H1 (cell line): Measurements from ENCODE around the gene ORMDL3. TPM values are rescaled to one million over a fixed set of nuclear protein-coding genes. Genes with fewer than 3 reads are reported as not detected.

Experiments used
- CTCF ChIA-PET: fragments of 300-600 bp; sonication (Branson Sonifier 250); formaldehyde crosslinking; loops from one replicate; lab custom pipeline; 2021; ENCODE audit not compliant: partially characterized antibody; lab: Charles Lee
- POLR2A ChIA-PET: fragments of 300-600 bp; sonication (Branson Sonifier 250); formaldehyde crosslinking; loops from one replicate; lab custom pipeline; 2021; ENCODE audit warnings: inconsistent platforms; ENCODE audit not compliant: partially characterized antibody; lab: Charles Lee
- DNase-seq, 2 experiments: peaks; one replicate each; pipeline versions ENCODE4 v3.0.0 to v3.0.0-alpha.2; 2010 to 2022; ENCODE audit warnings: low spot score in 2 of 2, low read depth in 1 of 2, mixed read lengths in 1 of 2
- FAIRE-seq: peaks from 2 replicates; lab custom pipeline; 2011; peaks lifted over from hg19 to GRCh38; lab: Jason Lieb, UNC
- H2AFZ ChIP-seq: 2 replicates; pipeline ENCODE4 v1.8.1; 2012; ENCODE audit warnings: low read length, inconsistent platforms
- H2AK5ac ChIP-seq: 2 replicates; pipeline ENCODE4 v1.6.1; 2013; ENCODE audit warnings: low read depth, low read length
- H2BK120ac ChIP-seq: replicated peaks from 2 replicates; pipeline ENCODE3; 2013; ENCODE audit warnings: low read depth, low read length, inconsistent platforms
- H2BK12ac ChIP-seq: 2 replicates; pipeline ENCODE4 v1.6.1; 2013; ENCODE audit warnings: low read depth, low read length
- H2BK15ac ChIP-seq: 2 replicates; pipeline ENCODE4 v1.6.1; 2013; ENCODE audit warnings: low read length
- H2BK20ac ChIP-seq: 2 replicates; pipeline ENCODE4 v1.6.1; 2013; ENCODE audit warnings: low read length
- H2BK5ac ChIP-seq: 2 replicates; pipeline ENCODE4 v1.6.1; 2013; ENCODE audit warnings: low read depth, low read length
- H3K14ac ChIP-seq: 2 replicates; pipeline ENCODE4 v1.6.1; 2013; ENCODE audit warnings: inconsistent platforms; ENCODE audit not compliant: insufficient read length
- H3K18ac ChIP-seq: 2 replicates; pipeline ENCODE4 v1.6.1; 2013; ENCODE audit warnings: low read length; ENCODE audit errors: extremely low read depth
- H3K23ac ChIP-seq: 2 replicates; pipeline ENCODE4 v1.6.1; 2013; ENCODE audit warnings: inconsistent platforms; ENCODE audit not compliant: insufficient read length
- H3K23me2 ChIP-seq: 2 replicates; pipeline ENCODE4 v1.6.1; 2013; ENCODE audit warnings: low read depth, low read length
- H3K27ac ChIP-seq: 2 replicates; pipeline ENCODE4 v1.6.1; 2011; ENCODE audit warnings: low read depth, low read length, inconsistent platforms
- H3K27me3 ChIP-seq, 4 experiments: replicated peaks in 1 of 4; 1 replicate in 1 of 4; 2 replicates in 3 of 4; pipeline versions ENCODE4 v1.6.1 to v1.8.1; 2011 to 2013; ENCODE audit warnings: low read length in 3 of 4, mild to moderate bottlenecking in 3 of 4, inconsistent platforms in 2 of 4, mixed read lengths in 2 of 4, moderate library complexity in 1 of 4; ENCODE audit not compliant: control insufficient read depth in 3 of 4, insufficient read depth in 3 of 4; ENCODE audit errors: extremely low read depth in 1 of 4
- H3K36me3 ChIP-seq, 4 experiments: 2 replicates each; pipeline versions ENCODE4 v1.6.1 to v1.8.1; 2011 to 2013; ENCODE audit warnings: mild to moderate bottlenecking in 4 of 4, low read length in 3 of 4, moderate library complexity in 2 of 4, control low read depth in 1 of 4, inconsistent platforms in 1 of 4; ENCODE audit not compliant: insufficient read depth in 4 of 4, control insufficient read depth in 2 of 4
- H3K4ac ChIP-seq: replicated peaks from 2 replicates; pipeline ENCODE3; 2013; ENCODE audit warnings: low read length, low read depth, mixed read lengths, inconsistent platforms; ENCODE audit not compliant: insufficient read length
- H3K4me1 ChIP-seq, 4 experiments: replicated peaks in 1 of 4; 1 replicate in 1 of 4; 2 replicates in 3 of 4; pipeline versions ENCODE4 v1.6.1 to v1.8.1; 2011 to 2013; ENCODE audit warnings: low read length in 3 of 4, inconsistent platforms in 2 of 4, mixed read lengths in 1 of 4; ENCODE audit not compliant: insufficient read depth in 4 of 4, control insufficient read depth in 3 of 4
- H3K4me2 ChIP-seq, 2 experiments: 2 replicates each; pipeline versions ENCODE4 v1.6.1 to v1.8.1; 2011 to 2013; ENCODE audit warnings: low read depth in 2 of 2, low read length in 2 of 2, control low read depth in 1 of 2, inconsistent platforms in 1 of 2, mild to moderate bottlenecking in 1 of 2; ENCODE audit not compliant: insufficient read depth in 1 of 2
- H3K4me3 ChIP-seq, 4 experiments: fragments of 200-600, 300-600 bp in 1 of 4; sonication (generic), shearing (Covaris generic), sonication (Bioruptor Twin) in 1 of 4; 2 replicates each; pipeline versions ENCODE4 v1.5.1 to v1.8.1; 2011 to 2016; ENCODE audit warnings: low read length in 4 of 4, low read depth in 3 of 4, control low read depth in 2 of 4, inconsistent platforms in 2 of 4, mild to moderate bottlenecking in 2 of 4, mixed read lengths in 1 of 4, moderate library complexity in 1 of 4; ENCODE audit not compliant: insufficient read depth in 2 of 4; ENCODE audit errors: extremely low read depth in 1 of 4
- H3K56ac ChIP-seq: replicated peaks from 2 replicates; pipeline ENCODE3; 2013; ENCODE audit warnings: low read depth, mild to moderate bottlenecking, mixed read lengths, low read length, inconsistent platforms; ENCODE audit not compliant: insufficient read length
- H3K79me1 ChIP-seq: 2 replicates; pipeline ENCODE4 v1.6.1; 2013; ENCODE audit warnings: low read depth, low read length, control low read depth
- H3K79me2 ChIP-seq, 2 experiments: 2 replicates each; pipeline versions ENCODE4 v1.6.1 to v1.8.1; 2012 to 2013; ENCODE audit warnings: low read length in 2 of 2, mild to moderate bottlenecking in 2 of 2, inconsistent platforms in 1 of 2; ENCODE audit not compliant: insufficient read depth in 2 of 2, control insufficient read depth in 1 of 2
- H3K9ac ChIP-seq, 4 experiments: replicated peaks in 1 of 4; 1 replicate in 1 of 4; 2 replicates in 3 of 4; pipeline versions ENCODE4 v1.6.1 to v1.8.1; 2011 to 2013; ENCODE audit warnings: low read depth in 3 of 4, low read length in 3 of 4, control low read depth in 2 of 4, mild to moderate bottlenecking in 2 of 4, moderate library complexity in 2 of 4, inconsistent platforms in 1 of 4; ENCODE audit errors: extremely low read depth in 1 of 4
- H3K9me3 ChIP-seq, 2 experiments: 2 replicates each; pipeline versions ENCODE4 v1.6.1 to v1.8.1; 2012 to 2013; ENCODE audit warnings: mild to moderate bottlenecking in 2 of 2, moderate library complexity in 2 of 2, control low read depth in 1 of 2, inconsistent platforms in 1 of 2, low read depth in 1 of 2, low read length in 1 of 2, mixed read lengths in 1 of 2; ENCODE audit not compliant: insufficient read depth in 2 of 2
- H4K20me1 ChIP-seq, 2 experiments: replicated peaks in 1 of 2; 2 replicates each; pipeline versions ENCODE3 to v1.8.1; 2011 to 2013; ENCODE audit warnings: inconsistent platforms in 2 of 2, low read length in 2 of 2, mild to moderate bottlenecking in 1 of 2; ENCODE audit not compliant: insufficient read depth in 2 of 2, control insufficient read depth in 1 of 2
- H4K5ac ChIP-seq: 2 replicates; pipeline ENCODE4 v1.6.1; 2013; ENCODE audit warnings: low read length, low read depth, mixed read lengths, inconsistent platforms; ENCODE audit not compliant: insufficient read length
- H4K8ac ChIP-seq: 2 replicates; pipeline ENCODE4 v1.8.0; 2013; ENCODE audit warnings: mild to moderate bottlenecking, moderate library complexity, low read length, inconsistent platforms; ENCODE audit not compliant: insufficient read depth; ENCODE audit errors: extremely low read depth
- H4K91ac ChIP-seq: replicated peaks from 2 replicates; pipeline ENCODE3; 2013; ENCODE audit warnings: low read length, mixed read lengths, inconsistent platforms; ENCODE audit not compliant: insufficient read length
- CTBP2 ChIP-seq: IDR thresholded peaks from 2 replicates; pipeline ENCODE4 v1.7.0; 2011; ENCODE audit warnings: borderline replicate concordance, mild to moderate bottlenecking, moderate library complexity, mixed read lengths, low read length; ENCODE audit not compliant: insufficient read depth, insufficient read length
- EGR1 ChIP-seq: IDR thresholded peaks from 2 replicates; pipeline ENCODE4 v1.6.1; 2011; ENCODE audit warnings: low read depth, low read length, borderline replicate concordance
- RNF2 ChIP-seq: fragments of 200-900, 300-1000 bp; sonication (generic); IDR thresholded peaks from 2 replicates; pipeline ENCODE4 v1.7.1; 2016; ENCODE audit warnings: borderline replicate concordance, low read depth, mild to moderate bottlenecking, antibody characterized with exemption, low read length; ENCODE audit not compliant: poor library complexity, severe bottlenecking; ENCODE audit errors: missing control alignments
- SIRT6 ChIP-seq: IDR thresholded peaks from one replicate; pipeline ENCODE4 v1.7.1; 2012; ENCODE audit warnings: low read length, inconsistent platforms
- USF2 ChIP-seq: IDR thresholded peaks from 2 replicates; pipeline ENCODE4 v1.6.1; 2011; ENCODE audit warnings: low read length, improper control_type of control experiment
- WGBS, 2 experiments: shearing (Covaris generic) in 1 of 2; methylation state at CpG; one replicate each; pipeline versions ENCODE4 v1.1.6 to v1.1.7; 2013 to 2015; ENCODE audit warnings: low lambda C conversion rate in 2 of 2, mixed read lengths in 2 of 2, inconsistent platforms in 1 of 2, low coverage in 1 of 2, missing lambda C conversion rate in 1 of 2; ENCODE audit not compliant: insufficient replicate concordance in 2 of 2, insufficient coverage in 1 of 2, insufficient read length in 1 of 2; ENCODE audit errors: extremely low coverage in 1 of 2, missing lambda C conversion rate in 1 of 2; 5-methylcytosine and 5-hydroxymethylcytosine counted together
- long read RNA-seq, 2 experiments: library from RNA in 1 of 2; library from capped mRNA in 1 of 2; stranded (forward); transcript quantifications; one replicate each; pipeline ENCODE4 v2.0.0, GENCODE V29; 2021; ENCODE audit warnings: inconsistent platforms in 1 of 2
- polyA minus RNA-seq, 3 experiments: library from RNA; depleted of rRNA, polyadenylated mRNA; stranded (reverse); fragments of >200 nt; gene quantifications; 1 replicate in 2 of 3; 2 replicates in 1 of 3; pipeline ENCODE4 v1.2.3, GENCODE V29; 2011
- polyA plus RNA-seq, 7 experiments: library from polyadenylated mRNA; depleted of rRNA in 3 of 7; stranded (reverse) in 5 of 7; unstranded in 2 of 7; fragments of >200 nt in 5 of 7; fragments of 200-250 nt in 2 of 7; gene quantifications; 1 replicate in 5 of 7; 2 replicates in 1 of 7; 4 replicates in 1 of 7; pipeline versions ENCODE4 v1.2.1 to v1.2.3, GENCODE V29; 2011 to 2013; ENCODE audit warnings: missing spikeins in 2 of 7, mixed read lengths in 2 of 7
- total RNA-seq: library from RNA; stranded (reverse); fragmentation: NEBNext Ultra II Directional; extraction: Animal tissue kit (Norgen Biotek cat#: 25700); gene quantifications from 2 replicates; pipeline ENCODE4 v1.2.1, GENCODE V29; 2021

ORMDL3 gene
- total RNA-seq (50.4 and 54.6 TPM in 2 replicates), polyA plus RNA-seq (2011; rRNA removed) (108 and 168 TPM in 2 replicates), polyA minus RNA-seq (2011; rRNA and poly(A)+ RNA removed) (133 and 136 TPM in 2 replicates)
- polyA plus RNA-seq (2011; cell fraction: cytosol; rRNA removed): 81.5 TPM
- 137 TPM for polyA plus RNA-seq (2011; cell fraction: nucleus; rRNA removed)
- 68.0 to 82.6 TPM (median 74.3 TPM) in 4 replicates for polyA plus RNA-seq (2012, experiment 1 of 2)
- polyA plus RNA-seq (2012, experiment 2 of 2): 55.0 TPM
- polyA plus RNA-seq (2013, experiment 1 of 2): 125 TPM
- polyA plus RNA-seq (2013, experiment 2 of 2): 165 TPM
- polyA minus RNA-seq (2011; cell fraction: cytosol; rRNA and poly(A)+ RNA removed): 33.8 TPM
- 39.0 TPM for polyA minus RNA-seq (2011; cell fraction: nucleus; rRNA and poly(A)+ RNA removed)
- long read RNA-seq, experiment 1, transcript ORMDL3-201 (4 exons, 2,111 nt): major isoform, 7 of 42 reads
- long read RNA-seq, experiment 1, partial matches to known transcripts: 6 of 42 reads
- long read RNA-seq, experiment 1, other reads (novel, unspliced or antisense): 26 of 42 reads
- long read RNA-seq, experiment 2, transcript ORMDL3-201 (4 exons, 2,111 nt): major isoform, 34 of 67 reads
- long read RNA-seq, experiment 2, transcript ORMDL3-204 (4 exons, 2,106 nt): minor isoform, 17 of 67 reads
- long read RNA-seq, experiment 2, partial matches to known transcripts: 0 of 67 reads
- long read RNA-seq, experiment 2, other reads (novel, unspliced or antisense): 16 of 67 reads

DNA sequence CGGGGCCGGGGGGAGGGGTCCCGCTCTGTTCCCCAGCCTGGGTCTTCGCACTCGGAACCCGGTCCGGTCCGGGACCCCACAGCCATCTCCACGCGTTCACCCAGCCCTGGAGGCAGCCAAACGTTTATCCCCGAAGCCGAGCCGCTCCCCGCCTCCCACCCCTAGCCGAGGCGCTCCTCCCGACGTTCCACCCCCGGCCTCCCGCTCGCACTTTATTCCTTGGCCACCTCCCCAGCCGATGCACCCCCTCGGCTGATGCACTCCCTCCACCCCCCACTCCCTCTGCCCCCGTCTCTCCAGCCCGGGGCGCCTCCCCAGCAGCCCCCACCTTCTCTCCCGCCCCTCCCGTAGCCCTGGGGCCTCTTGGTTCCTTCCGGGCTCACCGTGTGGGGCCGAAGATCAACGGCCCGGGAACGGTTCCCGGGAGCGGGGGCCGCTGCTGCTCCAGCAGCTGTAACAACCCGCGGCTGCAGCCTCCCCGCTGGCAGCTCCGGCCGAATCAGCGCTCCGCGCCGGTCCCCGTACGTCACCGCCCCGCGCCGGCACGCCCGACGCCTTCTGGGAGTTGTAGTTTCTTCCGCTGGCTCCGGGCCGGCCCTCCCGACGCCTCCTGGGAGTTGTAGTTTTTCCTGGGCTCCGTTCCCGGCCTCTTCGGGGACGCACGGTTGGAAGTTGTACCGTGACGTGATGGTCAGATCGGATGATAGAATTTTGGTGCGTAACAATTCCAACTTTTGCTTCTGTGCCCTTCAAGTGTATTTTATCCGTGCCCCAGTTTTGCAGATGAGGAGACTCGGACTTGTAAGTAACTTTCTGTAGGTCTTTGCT lies at the start of gene ORMDL3, which contains the start of gene LRRC3C:
TSS of gene ORMDL3 (minus strand) at position 501 of the 828 bp plus-strand sequence. CDS start 3,398 bp downstream, outside the sequence.
TSS of gene LRRC3C (plus strand) at position 632 of the 828 bp plus-strand sequence. CDS start 13,792 bp downstream, outside the sequence.
- Histone ChIP-seq H3K27me3 (no peaks in the 10 kb centered on the region), H3K79me1 (peaks cover 13% of the 10 kb centered on the region), H3K56ac (peak within 1 kb of the TSS; percentile 50), H4K20me1 (peaks cover 18 to 19% of the 10 kb centered on the region in 2 experiments), H4K91ac (peak within 1 kb of the TSS; percentile 57), H3K9ac (peak within 1 kb of the TSS; percentile 63 to 79 (median 74)), H3K4me2 (peak within 1 kb of the TSS; percentile 82 to 89), H3K23ac (no peak within 1 kb of the TSS), H2BK15ac (no peak within 1 kb of the TSS; the same call in 1 of the 2 replicates), H2BK5ac (peak within 1 kb of the TSS; percentile 62), H2BK20ac (no peak within 1 kb of the TSS), H3K4ac (no peak within 1 kb of the TSS), H3K27ac (peak within 1 kb of the TSS; percentile 64; the same call in 1 of the 2 replicates), H2AK5ac (no peak within 1 kb of the TSS), H4K5ac (peak within 1 kb of the TSS; percentile 72), H3K4me1 (peaks cover 9 to 26% (median 14%) of the 10 kb centered on the region in 4 experiments), H4K8ac (peak within 1 kb of the TSS; percentile 72), H3K23me2 (peaks cover 8% of the 10 kb centered on the region; the same call in 1 of the 2 replicates), H2AFZ (peak within 1 kb of the TSS; percentile 89), H3K18ac (peak within 1 kb of the TSS; percentile 19; the same call in 1 of the 2 replicates), H2BK12ac (no peak within 1 kb of the TSS; the same call in 1 of the 2 replicates), H3K36me3 (peaks cover 8 to 14% (median 14%) of the 10 kb centered on the region in 4 experiments; a peak in 7 of 8 replicates), H2BK120ac (no peak within 1 kb of the TSS), H3K4me3 (peak within 1 kb of the TSS; percentile 75 to 94 (median 86)), H3K79me2 (peaks cover 0 to 30% of the 10 kb centered on the region in 2 experiments; a peak in 2 of 4 replicates), H3K14ac (no peak within 1 kb of the TSS), H3K9me3 (no peaks in the 10 kb centered on the region)
- 1% methylated on average over 34 of the region's 72 CpGs; no CpG with 5 or more reads in 1 of the 2 experiments for WGBS, 2 experiments
- ChIA-PET CTCF (interaction anchor here (1.3 to 1.5 kb wide), 2 partner anchors 8 to 12 kb away, joined by 5 to 6 read pairs; no protein-coding TSS in a partner anchor), POLR2A (interaction anchor here (1.0 to 2.8 kb wide), 8 partner anchors 10 to 347 kb away, joined by 3 to 10 read pairs (median 5); partner anchors contain the start of gene PSMD3)
- FAIRE-seq: peak; percentile 19
- DNase-seq: peak; percentile 74 to 98
- TF ChIP-seq SIRT6: no peak
- TF ChIP-seq USF2: no peak
- TF ChIP-seq EGR1: no peak
- TF ChIP-seq RNF2: no peak
- TF ChIP-seq CTBP2: no peak
